Effector memory CD8-positive, alpha-beta T cell (primary cell): ENCODE results near the gene AFAP1L1.

Source experiments
- ATAC-seq: fragments of 150-1000 bp; cut with Tn5 transposase; replicated peaks from 2 replicates; pipeline ENCODE4 v1.10.0; 2021; ENCODE audit warnings: mild to moderate bottlenecking, moderate library complexity
- DNase-seq, 3 experiments: peaks; one replicate each; pipeline ENCODE4 v3.0.0; 2021
- H3K27ac Mint-ChIP-seq, 2 donors: one replicate each; pipeline ENCODE4 v1.8.0; 2022; ENCODE audit warnings: mild to moderate bottlenecking in 2 of 2, mixed read lengths in 2 of 2, moderate library complexity in 2 of 2
- H3K27me3 Mint-ChIP-seq, 2 donors: one replicate each; pipeline ENCODE4 v1.8.0; 2022; ENCODE audit warnings: mixed read lengths in 2 of 2
- H3K36me3 Mint-ChIP-seq: one replicate; pipeline ENCODE4 v1.8.0; 2022; ENCODE audit warnings: mild to moderate bottlenecking, moderate library complexity, mixed read lengths; ENCODE audit not compliant: insufficient read depth
- H3K4me1 Mint-ChIP-seq, 2 donors: one replicate each; pipeline ENCODE4 v1.8.0; 2022; ENCODE audit warnings: low read depth in 2 of 2, mixed read lengths in 2 of 2
- H3K4me3 Mint-ChIP-seq, 2 donors: one replicate each; pipeline ENCODE4 v1.8.0; 2022; ENCODE audit warnings: mild to moderate bottlenecking in 2 of 2, mixed read lengths in 2 of 2, moderate library complexity in 2 of 2
- H3K9me3 Mint-ChIP-seq, 2 donors: one replicate each; pipeline ENCODE4 v1.8.0; 2022; ENCODE audit warnings: mixed read lengths in 2 of 2

Gene AFAP1L1

GRCh38 chr5:149246906-149247305 lies 24.8 kb upstream of the AFAP1L1 start:
- DNase-seq (no peak), ATAC-seq (no peak)
- H3K36me3 Mint-ChIP-seq: no peaks in the 10 kb centered on the region
- peaks cover 8 to 14% of the 10 kb centered on the region in 2 donors for H3K4me1 Mint-ChIP-seq
- H3K27me3 Mint-ChIP-seq: peaks cover 8 to 18% of the 10 kb centered on the region in 2 donors
- H3K27ac Mint-ChIP-seq: no peak overlapping the region
- H3K9me3 Mint-ChIP-seq: no peaks in the 10 kb centered on the region
- H3K4me3 Mint-ChIP-seq: no peak overlapping the region

- H3K4me1 Mint-ChIP-seq: peaks cover 6 to 9% of the 10 kb centered on the region in 2 donors
- no peaks in the 10 kb centered on the region for H3K36me3 Mint-ChIP-seq
- H3K4me3 Mint-ChIP-seq: no peak overlapping the region
- peaks cover 8 to 18% of the 10 kb centered on the region in 2 donors for H3K27me3 Mint-ChIP-seq
- H3K9me3 Mint-ChIP-seq: no peaks in the 10 kb centered on the region
- ATAC-seq (no peak), DNase-seq (no peak)
- no peak overlapping the region for H3K27ac Mint-ChIP-seq
These were observed 23.9 kb upstream of the AFAP1L1 start for GRCh38 chr5:149247726-149248125.

DNA sequence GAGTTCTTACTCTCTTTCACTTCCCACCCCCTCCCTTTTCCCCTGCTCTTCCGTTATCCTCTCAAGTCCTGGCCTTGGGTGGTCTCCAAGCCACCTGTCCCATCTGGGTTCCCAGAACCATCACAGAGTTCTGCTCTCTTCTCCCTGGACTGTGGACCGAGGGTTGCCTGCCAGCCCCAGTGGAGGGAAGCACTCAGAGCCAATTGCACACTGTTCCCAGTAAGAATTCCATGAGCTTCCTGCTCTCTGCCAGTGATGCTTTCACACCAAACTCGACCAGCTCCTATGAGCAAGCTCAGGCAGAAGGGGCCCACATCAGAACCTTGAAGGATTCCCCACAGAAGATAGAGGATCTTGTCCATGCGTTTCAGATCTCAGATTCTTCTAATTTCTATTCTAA lies 20.1 kb upstream of the AFAP1L1 start:
- Mint-ChIP-seq H3K4me3 (no peak overlapping the region), H3K4me1 (no peaks in the 10 kb centered on the region), H3K36me3 (no peaks in the 10 kb centered on the region), H3K27me3 (peaks cover 9 to 24% of the 10 kb centered on the region in 2 donors), H3K9me3 (peaks cover 0 to 2% of the 10 kb centered on the region in 2 donors), H3K27ac (no peak overlapping the region)
- DNase-seq: no peak
- no peak for ATAC-seq

GRCh38 chr5:149254506-149254905 lies 17.2 kb upstream of the AFAP1L1 start:
- no peak for ATAC-seq
- DNase-seq: no peak
- H3K9me3 Mint-ChIP-seq: peaks cover 0 to 2% of the 10 kb centered on the region in 2 donors
- H3K4me1 Mint-ChIP-seq: no peaks in the 10 kb centered on the region
- H3K36me3 Mint-ChIP-seq: no peaks in the 10 kb centered on the region
- H3K4me3 Mint-ChIP-seq: no peak overlapping the region
- no peak overlapping the region for H3K27ac Mint-ChIP-seq
- H3K27me3 Mint-ChIP-seq: peaks cover 9 to 24% of the 10 kb centered on the region in 2 donors

DNA sequence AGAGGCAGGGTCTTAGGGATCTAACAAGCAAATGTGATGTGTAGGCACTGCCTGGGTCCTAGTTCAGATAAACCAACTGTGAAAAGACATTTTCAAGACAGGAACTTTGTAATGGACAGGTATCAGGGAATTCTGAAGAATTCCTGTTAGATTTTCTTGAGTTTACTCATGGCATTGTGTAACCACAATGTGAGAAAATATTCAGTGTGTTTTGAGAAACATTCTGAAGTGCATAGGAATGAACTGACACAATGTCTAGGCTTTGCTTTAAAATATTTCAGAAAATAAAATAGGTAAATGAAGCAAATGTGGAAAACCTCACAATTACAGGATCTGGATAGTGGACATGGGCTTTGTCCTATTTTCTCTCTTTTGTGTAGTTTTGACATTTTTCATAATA lies 15.2 kb upstream of the AFAP1L1 start:
- ATAC-seq: no peak
- Mint-ChIP-seq H3K27me3 (peaks cover 11 to 36% of the 10 kb centered on the region in 2 donors), H3K4me1 (no peaks in the 10 kb centered on the region)

GRCh38 chr5:149257131-149257530 lies 14.5 kb upstream of the AFAP1L1 start:
- no peak overlapping the region for H3K27ac Mint-ChIP-seq
- peaks cover 11 to 43% of the 10 kb centered on the region in 2 donors for H3K27me3 Mint-ChIP-seq
- no peaks in the 10 kb centered on the region for H3K36me3 Mint-ChIP-seq

More for the DNA sequence above, 15.2 kb upstream of the AFAP1L1 start:
- no peak for DNase-seq
- no peak overlapping the region for H3K4me3 Mint-ChIP-seq
- peaks cover 0 to 2% of the 10 kb centered on the region in 2 donors for H3K9me3 Mint-ChIP-seq
- H3K27ac Mint-ChIP-seq: no peak overlapping the region
- no peaks in the 10 kb centered on the region for H3K36me3 Mint-ChIP-seq

DNA sequence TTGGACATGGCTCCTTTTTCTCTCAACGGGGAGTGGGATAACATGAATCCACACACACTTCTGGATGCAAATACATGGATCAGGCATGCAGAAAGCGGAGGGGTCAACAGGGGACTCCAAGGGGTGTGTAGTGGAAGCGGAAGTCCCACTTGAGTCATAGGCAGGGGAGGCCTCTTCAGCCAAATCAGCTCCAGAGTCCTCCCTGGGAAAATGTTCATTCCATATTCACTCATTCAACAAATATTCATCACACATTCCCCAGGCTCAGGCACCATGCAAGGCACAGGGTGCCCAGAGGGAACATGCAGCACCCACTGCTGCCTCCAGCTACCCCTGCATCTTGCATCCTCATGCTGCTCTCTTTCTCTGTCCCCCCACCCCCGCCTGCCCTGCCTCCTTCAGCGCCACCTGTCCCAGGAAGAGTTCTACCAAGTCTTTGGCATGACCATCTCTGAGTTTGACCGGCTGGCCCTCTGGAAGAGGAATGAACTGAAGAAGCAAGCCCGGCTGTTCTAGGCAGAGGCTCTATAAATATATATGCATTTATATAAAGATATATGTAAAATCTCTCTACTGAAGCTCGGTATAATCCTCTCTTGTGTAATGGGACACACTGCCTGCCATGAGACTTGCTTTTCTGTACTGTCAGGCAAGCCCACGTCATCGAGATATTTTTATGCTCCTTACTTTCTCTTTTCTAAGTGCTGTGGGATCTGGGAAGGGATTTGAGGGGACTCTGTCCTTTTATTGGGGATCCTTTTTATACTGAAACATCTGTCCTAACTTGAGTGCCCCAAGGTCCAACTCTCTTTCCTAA lies 13.6 kb upstream of the AFAP1L1 start:
- DNase-seq (no peak), ATAC-seq (no peak)
- no peaks in the 10 kb centered on the region for H3K4me1 Mint-ChIP-seq
- H3K4me3 Mint-ChIP-seq: no peak overlapping the region
- H3K36me3 Mint-ChIP-seq: no peaks in the 10 kb centered on the region
- peaks cover 0 to 2% of the 10 kb centered on the region in 2 donors for H3K9me3 Mint-ChIP-seq
- peaks cover 11 to 52% of the 10 kb centered on the region in 2 donors for H3K27me3 Mint-ChIP-seq
- no peak overlapping the region for H3K27ac Mint-ChIP-seq

More at GRCh38 chr5:149257131-149257530, 14.5 kb upstream of the AFAP1L1 start:
- DNase-seq: no peak
- ATAC-seq: no peak
- Mint-ChIP-seq H3K4me1 (no peaks in the 10 kb centered on the region), H3K4me3 (no peak overlapping the region), H3K9me3 (peaks cover 0 to 2% of the 10 kb centered on the region in 2 donors)

GRCh38 chr5:149260761-149261160 lies 10.9 kb upstream of the AFAP1L1 start:
- Mint-ChIP-seq H3K27ac (no peak overlapping the region), H3K9me3 (no peaks in the 10 kb centered on the region), H3K4me3 (no peak overlapping the region), H3K27me3 (peaks cover 15 to 57% of the 10 kb centered on the region in 2 donors), H3K4me1 (peaks cover 5 to 7% of the 10 kb centered on the region in 2 donors), H3K36me3 (no peaks in the 10 kb centered on the region)
- no peak for DNase-seq
- no peak for ATAC-seq

GRCh38 chr5:149261246-149261645 lies 10.4 kb upstream of the AFAP1L1 start:
- Mint-ChIP-seq H3K4me1 (peaks cover 5 to 7% of the 10 kb centered on the region in 2 donors), H3K36me3 (no peaks in the 10 kb centered on the region), H3K27me3 (peaks cover 15 to 57% of the 10 kb centered on the region in 2 donors), H3K27ac (no peak overlapping the region), H3K4me3 (no peak overlapping the region), H3K9me3 (no peaks in the 10 kb centered on the region)
- ATAC-seq: no peak
- no peak for DNase-seq

DNA sequence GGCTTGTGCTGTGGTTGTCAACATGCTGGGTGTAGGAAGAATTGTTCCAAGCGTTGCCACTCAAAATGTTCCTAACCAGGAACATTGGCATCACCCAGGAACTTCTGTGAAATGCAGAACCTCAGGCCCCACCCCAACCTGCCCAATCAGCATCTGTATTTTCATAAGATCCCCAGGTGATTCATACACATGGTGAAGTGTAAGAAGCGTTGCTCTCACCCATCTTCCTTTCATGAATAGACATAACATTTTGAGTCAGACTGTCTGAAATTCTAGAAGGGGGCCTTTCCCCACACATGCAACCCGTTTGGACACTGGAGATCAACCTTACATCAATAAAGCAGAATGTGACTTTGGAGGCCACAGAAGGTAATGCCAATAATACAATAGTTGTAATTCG lies 9.3 kb upstream of the AFAP1L1 start:
- Mint-ChIP-seq H3K4me3 (no peak overlapping the region), H3K27ac (no peak overlapping the region), H3K27me3 (peaks cover 15 to 57% of the 10 kb centered on the region in 2 donors), H3K4me1 (peaks cover 5 to 7% of the 10 kb centered on the region in 2 donors), H3K36me3 (no peaks in the 10 kb centered on the region), H3K9me3 (no peaks in the 10 kb centered on the region)
- ATAC-seq (no peak), DNase-seq (no peak)

GRCh38 chr5:149264439-149265067 lies 7.1 kb upstream of the AFAP1L1 start:
- Mint-ChIP-seq H3K36me3 (no peaks in the 10 kb centered on the region), H3K27me3 (peaks cover 21 to 62% of the 10 kb centered on the region in 2 donors), H3K27ac (no peak overlapping the region), H3K4me1 (peaks cover 5 to 7% of the 10 kb centered on the region in 2 donors), H3K9me3 (peaks cover 2 to 8% of the 10 kb centered on the region in 2 donors), H3K4me3 (no peak overlapping the region)
- DNase-seq: peak; percentile 44 to 59 (median 45)
- ATAC-seq: peak; percentile 96

DNA sequence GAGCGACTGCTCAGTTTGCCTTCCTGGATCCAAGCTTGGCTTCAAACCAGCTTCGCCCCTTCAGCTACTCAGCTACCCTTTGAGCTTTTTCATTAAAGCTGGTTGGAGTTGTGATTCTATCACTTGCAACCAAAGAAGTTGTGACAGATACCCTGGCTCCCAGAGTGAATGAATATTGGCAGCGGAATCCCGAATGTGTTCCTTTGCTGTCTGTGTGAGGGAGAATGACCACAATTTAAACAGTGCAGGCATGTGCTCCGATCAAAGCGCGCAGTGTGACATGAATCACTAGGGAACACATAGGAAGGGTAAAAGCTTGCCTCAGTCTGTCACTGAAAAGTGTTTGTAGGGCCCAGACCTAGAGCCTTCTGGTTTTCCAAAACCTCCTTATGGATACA lies 6.6 kb upstream of the AFAP1L1 start:
- DNase-seq (no peak), ATAC-seq (no peak)
- no peak overlapping the region for H3K4me3 Mint-ChIP-seq
- H3K4me1 Mint-ChIP-seq: peaks cover 5 to 7% of the 10 kb centered on the region in 2 donors
- H3K36me3 Mint-ChIP-seq: no peaks in the 10 kb centered on the region
- peaks cover 2 to 8% of the 10 kb centered on the region in 2 donors for H3K9me3 Mint-ChIP-seq
- H3K27ac Mint-ChIP-seq: no peak overlapping the region
- peaks cover 21 to 57% of the 10 kb centered on the region in 2 donors for H3K27me3 Mint-ChIP-seq

GRCh38 chr5:149265597-149265996 lies 6.1 kb upstream of the AFAP1L1 start:
- H3K27me3 Mint-ChIP-seq: peaks cover 21 to 54% of the 10 kb centered on the region in 2 donors
- H3K36me3 Mint-ChIP-seq: no peaks in the 10 kb centered on the region
- no peak for ATAC-seq
- peaks cover 5 to 7% of the 10 kb centered on the region in 2 donors for H3K4me1 Mint-ChIP-seq
- no peak overlapping the region for H3K27ac Mint-ChIP-seq
- H3K9me3 Mint-ChIP-seq: peaks cover 2 to 8% of the 10 kb centered on the region in 2 donors
- H3K4me3 Mint-ChIP-seq: no peak overlapping the region
- no peak for DNase-seq
